Measurements from ENCODE around the gene TNS1.
A peak's percentile ranks its signal among the peaks of the same experiment; 100 is the strongest.

Gene TNS1

DNA sequence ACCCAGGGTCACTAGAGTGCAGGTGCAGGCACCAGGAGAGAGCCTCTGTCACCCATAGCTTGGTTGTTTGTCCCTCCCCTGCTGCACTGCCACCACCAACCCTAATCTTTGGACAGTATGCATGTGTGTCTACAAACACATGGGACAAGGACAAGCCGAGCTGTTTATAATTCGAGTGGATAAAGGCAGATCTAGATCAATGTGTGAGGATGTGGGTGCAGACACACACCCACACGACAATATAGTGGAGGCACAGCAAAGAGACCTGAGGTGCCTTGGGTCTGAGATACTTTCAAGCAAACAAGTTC is 199.2 kb downstream of the TNS1 start:
- FAIRE-seq (no peak), DNase-seq (ENCODE audit: insufficient read length, low spot score) (no peak)

DNA sequence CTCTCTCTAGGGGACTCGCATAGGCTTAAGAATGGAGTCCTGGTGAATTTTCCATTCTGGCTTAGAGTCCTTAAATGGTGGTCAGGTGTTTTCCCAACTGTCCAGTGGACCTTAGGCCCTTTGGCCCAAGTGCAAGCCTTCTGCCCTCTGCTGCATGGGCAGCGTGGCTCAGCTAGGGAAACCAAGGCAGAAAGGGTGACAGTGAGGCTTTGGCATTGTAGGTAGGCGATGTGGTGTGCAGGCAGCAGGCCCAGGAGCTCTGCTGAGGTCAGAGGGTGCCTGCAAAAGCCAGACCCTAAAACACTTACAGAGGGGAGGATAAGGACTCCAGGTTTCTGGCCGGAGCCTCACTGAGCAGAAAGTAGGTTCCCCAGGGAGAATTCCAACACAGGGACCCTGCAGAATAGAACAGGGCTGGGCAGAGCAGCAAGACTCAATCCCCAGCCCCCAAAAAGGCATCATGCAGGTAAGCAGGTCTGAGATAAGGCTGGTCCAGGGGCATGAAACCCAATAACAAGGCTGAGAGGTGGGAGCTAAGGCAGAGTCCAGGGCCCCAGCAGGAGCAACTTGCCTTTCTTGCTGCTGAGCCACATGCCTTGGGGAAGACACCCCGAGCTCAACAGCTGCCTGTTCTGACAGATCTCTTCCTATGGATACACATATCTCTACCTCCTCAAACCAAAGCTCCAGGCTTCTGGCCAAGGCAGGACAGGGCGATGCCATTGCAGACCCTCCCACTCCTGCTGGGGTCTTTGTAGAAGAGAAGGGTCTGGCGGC is 199.7 kb downstream of the TNS1 start:
- DNase-seq (ENCODE audit: insufficient read length, low spot score) (no peak), FAIRE-seq (no peak)

DNA sequence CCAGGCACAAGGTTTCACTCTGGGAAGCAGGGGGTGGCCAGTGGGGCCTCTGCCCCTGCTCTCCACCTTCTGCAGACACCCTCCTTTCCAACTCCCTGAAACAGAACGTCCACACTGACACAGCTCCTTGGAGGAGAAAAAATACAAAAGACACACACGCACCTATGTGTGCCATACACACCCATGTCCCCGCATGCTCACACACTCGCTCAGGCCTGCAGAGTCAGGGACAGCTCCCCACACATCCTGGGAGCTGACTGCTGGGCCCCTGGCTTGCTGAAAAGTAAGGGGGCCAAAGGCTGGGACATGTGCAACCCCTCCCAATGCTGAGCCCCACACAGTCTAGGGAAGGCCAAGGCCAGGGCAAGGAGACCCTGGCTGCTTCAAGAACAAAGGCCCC is 200.5 kb downstream of the TNS1 start:
- no peak for FAIRE-seq
- DNase-seq (ENCODE audit: insufficient read length, low spot score), result no peak

DNA sequence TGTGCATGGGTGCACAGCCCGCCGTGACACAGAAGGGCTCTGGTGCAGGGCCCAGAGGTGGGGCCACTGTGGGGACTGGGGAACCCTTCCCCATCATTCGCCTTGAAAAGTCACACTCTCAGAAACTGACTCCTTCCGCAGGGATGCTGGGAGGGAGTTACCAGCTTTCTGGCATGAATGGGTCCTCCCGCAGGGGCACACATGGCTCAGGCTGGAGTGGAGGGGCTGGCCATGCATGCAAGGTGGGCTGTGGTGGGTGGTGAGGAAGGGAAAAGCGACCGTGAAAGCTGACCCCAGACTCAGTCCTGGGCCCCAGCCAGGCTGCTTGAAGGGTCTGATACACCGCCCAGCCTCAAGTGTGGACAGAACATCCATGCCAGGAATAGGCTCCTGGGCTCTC is 201.1 kb downstream of the TNS1 start:
- no peak for DNase-seq (ENCODE audit: insufficient read length, low spot score)
- FAIRE-seq, result no peak

DNA sequence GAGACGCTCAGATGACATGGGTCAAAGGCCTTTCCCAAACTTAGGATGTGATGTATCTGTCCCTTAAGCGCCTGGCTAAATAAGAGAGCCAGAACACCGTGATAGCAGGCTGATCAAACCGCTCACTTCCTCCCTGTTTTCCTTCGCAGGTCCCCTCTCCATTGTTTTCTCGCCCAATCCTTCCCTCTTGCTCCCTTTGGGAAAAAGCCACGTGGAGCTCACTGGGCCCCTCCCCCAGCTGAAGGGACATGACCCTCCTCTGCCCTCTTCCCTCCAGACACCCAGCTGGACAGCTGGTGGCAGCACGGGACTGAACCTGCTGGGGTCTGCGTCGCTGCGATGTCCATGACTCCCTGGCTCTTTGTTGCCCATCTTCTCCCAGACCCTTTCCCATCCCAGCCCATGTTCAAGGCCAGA is 201.7 kb downstream of the TNS1 start:
- DNase-seq (ENCODE audit: insufficient read length, low spot score) (no peak), FAIRE-seq (no peak)

DNA sequence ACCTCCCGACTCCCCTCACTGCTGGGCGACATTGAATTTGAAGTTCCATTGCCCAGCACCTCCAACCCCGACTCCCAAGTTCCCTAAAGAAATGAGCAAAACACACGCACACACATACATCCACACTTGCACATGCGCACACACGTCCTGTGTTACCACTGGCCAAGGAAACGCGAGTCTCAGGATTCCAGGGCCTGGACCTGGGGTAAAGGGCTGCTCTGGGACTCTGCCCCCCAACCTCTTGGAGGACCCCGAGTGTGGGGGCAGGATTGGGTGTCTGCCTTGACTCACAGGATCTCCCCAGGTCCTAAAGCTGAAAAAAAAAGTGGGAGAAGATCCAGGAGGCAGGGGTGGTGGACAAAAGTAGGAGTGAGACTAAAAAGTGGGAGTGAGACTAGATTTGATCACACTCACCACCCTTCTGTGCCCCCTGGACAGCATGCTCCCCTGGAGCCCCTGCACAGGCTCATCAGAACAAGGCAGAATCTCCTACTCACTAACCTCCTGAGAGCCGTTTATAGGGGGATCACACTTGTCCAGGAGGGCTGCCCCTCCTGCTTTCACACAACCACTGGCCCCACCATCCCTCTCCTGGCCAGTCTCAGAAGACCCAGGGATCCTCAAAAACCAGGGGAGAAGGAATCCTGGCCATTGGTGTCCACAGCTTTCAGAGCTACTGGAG is 202.2 kb downstream of the TNS1 start:
- FAIRE-seq (no peak), DNase-seq (ENCODE audit: insufficient read length, low spot score) (no peak)

DNA sequence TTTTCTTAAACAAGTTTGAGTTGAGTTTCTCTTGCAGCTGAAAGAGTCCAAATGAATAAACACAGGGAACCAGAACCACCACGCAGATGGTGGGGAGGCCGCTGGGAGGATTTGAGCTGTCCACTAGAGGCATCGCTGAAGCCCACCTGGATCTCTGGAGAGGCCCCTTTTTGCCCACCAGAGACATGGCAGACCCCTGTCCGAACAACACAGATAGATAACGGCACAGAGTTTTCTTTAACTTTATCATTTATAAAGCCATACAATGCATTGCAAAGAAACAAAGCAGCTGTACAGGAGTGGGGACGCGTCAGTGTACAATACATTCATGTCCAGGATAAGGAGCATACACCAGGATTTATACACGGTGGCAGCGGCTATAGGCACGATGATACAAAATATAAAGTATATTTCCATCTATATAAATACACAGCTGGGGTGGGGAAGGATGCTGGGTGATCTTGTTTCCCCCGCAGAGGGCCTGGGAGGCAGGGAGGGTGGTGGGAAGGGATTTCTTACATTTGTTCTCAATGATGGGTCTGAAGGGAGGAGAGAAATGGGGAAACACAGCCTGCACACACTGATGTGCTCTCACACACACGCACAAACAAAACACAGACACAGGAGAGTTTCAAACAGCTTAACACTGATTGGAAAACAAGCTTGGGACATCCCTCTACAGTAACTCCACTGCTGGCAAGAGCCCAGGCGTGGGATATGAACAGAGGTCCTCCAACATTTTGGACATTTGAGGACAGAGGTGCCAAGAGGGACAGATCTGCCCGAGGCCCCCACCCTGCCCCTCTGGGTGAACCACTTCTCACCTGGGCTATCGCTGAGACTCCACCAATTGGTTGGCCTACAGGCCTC is 203.0 kb downstream of the TNS1 start:
- FAIRE-seq (no peak), DNase-seq (ENCODE audit: insufficient read length, low spot score) (no peak)

DNA sequence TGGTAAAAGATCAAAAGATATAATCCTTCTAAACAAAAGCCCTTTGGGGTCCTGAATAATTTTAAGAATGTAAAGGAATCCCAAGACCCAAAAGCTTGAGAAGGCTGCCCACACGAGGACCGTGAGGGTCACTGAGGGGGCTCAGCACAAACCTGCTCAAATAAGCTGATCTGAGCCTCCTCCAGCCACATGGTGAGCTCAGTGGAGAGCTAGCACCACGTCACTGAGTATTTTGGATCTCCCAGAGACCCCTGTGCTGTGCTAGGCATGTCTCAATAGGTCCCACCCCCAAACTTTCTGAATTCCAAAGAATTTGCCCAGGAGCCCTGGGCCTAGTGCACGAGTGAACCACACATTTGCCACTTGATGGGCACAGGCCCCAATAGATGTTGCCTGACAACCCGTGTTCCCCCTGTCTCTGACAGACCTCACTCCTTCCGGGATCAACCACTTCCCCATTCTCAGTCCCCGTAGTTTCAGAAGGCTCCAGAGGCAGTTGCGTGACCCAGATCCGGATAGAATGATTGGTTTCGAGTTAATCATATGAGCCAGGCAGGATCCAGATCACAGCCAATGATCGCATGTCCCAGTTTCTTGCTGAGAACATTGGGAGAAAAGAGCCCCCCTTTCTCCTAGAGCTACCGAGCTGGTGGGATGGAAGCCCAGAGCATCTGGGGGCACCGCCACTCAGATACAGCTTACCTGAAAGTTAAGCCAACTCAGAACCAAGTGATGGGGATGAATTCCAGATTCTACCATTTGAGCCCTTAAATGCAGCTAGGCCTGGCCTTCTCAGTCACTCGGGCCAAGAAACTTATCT is 203.8 kb downstream of the TNS1 start:
- FAIRE-seq (no peak), DNase-seq (ENCODE audit: insufficient read length, low spot score) (no peak)

DNA sequence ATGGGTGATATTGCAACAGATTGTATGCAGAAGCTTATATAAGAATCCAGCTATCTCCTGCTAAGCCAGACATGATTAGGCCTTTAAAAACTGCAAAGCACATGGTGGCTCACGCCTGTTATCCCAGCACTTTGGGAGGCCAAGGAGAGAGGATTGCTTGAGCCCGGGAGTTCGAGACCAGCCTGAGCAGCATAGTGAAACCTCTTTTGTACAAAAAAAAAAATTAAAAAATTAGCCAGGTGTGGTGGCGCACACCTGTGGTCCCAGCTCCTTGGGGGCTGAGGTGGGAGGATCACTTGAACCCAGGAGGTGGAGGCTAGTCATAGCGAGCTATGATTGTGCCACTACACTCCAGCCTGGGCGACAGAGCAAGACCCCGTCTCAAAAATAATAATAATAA is 204.6 kb downstream of the TNS1 start:
- no peak for DNase-seq (ENCODE audit: insufficient read length, low spot score)
- FAIRE-seq, result no peak

DNA sequence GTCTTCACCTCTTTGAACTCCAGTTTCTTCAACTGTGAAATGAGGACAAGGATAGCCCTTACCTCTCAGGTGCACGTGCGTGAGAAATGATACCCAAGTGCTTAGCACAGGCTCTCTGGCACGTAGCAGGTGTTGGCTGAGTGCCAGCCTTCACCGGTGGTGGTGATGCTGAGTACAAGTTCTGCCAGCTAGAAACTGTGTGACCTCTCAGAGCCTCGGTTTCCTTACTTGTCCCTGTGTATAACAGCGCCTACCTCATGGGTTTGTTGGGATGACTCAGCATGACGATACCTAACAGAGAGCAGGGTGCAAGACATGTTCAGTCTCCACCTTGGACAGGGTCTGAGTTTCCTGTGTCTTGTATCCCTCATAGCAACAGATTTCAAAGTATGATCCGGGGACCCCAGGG is 205.1 kb downstream of the TNS1 start:
- no peak for FAIRE-seq
- DNase-seq (ENCODE audit: insufficient read length, low spot score), result no peak

DNA sequence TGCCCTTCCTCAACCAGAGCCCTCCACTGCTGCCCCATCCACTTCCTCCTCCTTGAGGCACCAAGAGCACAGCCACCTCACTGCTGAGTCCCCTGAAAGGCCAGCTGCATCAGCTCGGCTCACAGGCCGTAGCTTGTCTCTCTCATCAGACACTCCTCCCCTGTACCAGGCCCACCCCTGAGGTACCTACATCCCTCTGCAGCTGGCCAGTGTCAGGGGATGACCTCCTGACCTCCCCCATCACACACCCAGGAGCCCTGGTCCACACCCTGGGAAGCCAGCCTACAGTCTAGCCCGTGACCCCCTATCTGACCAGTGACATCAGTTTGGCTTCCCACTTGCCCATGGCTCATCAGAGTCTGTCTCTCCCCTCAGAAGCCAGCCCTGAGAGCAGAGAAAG is 205.6 kb downstream of the TNS1 start:
- DNase-seq (ENCODE audit: insufficient read length, low spot score) (no peak), FAIRE-seq (no peak)

DNA sequence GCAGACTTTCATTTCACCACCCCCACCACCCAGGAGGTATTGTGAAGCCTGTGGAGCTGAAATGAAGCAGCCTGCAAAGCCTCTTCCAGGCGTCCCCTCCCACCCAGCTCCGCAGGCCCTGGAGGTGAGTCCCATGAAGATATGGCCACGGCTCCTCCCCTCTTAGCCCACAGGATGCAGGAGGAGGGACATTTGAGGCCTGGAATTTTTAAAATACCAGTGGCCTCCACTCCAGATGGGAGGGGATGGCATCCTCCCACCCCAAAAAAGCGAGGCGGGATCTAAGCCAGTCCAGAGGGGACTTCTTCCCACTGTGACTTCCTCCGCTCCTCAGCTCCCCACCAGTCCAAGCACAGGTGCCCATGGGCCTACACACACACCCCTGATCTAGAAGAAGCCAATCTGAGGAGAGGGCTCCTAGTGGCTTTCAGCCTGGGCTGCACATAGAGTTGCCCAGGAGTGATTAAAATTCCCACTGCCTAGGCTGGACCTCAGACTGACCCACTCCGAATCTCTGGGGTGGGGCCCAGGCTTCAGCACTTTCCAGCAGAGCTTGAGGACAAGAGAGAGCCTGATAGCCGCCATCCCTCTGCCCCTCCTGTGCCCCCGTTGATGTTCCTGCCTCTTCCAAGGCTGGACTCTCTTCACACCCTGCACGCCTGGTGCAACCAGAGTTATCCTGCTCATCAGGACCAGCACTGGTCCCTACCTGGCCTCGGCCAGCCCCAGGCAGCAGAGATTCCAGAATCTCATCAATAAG is 206.9 kb downstream of the TNS1 start:
- FAIRE-seq (no peak), DNase-seq (ENCODE audit: insufficient read length, low spot score) (no peak)

DNA sequence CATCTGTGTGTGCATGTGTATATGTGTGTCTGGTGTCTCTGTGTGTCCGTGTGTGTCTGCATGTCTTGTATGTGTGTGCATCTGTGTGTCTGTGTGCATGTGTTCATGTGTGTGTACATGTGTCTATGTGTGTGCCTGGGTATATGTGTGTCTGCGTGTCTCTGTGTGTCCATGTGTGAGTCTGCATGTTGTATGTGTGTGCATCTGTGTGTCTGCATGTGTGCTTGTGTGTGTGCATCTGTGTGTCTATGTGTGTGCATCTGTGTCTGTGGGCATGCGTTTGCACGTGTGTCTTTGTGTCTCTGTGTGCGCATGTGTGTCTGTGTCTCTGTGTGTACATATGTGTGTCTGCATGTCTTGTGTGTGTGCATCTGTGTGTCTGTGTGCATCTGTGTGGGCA is 207.7 kb downstream of the TNS1 start:
- DNase-seq (ENCODE audit: insufficient read length, low spot score) (no peak), FAIRE-seq (peak; percentile 97)

DNA sequence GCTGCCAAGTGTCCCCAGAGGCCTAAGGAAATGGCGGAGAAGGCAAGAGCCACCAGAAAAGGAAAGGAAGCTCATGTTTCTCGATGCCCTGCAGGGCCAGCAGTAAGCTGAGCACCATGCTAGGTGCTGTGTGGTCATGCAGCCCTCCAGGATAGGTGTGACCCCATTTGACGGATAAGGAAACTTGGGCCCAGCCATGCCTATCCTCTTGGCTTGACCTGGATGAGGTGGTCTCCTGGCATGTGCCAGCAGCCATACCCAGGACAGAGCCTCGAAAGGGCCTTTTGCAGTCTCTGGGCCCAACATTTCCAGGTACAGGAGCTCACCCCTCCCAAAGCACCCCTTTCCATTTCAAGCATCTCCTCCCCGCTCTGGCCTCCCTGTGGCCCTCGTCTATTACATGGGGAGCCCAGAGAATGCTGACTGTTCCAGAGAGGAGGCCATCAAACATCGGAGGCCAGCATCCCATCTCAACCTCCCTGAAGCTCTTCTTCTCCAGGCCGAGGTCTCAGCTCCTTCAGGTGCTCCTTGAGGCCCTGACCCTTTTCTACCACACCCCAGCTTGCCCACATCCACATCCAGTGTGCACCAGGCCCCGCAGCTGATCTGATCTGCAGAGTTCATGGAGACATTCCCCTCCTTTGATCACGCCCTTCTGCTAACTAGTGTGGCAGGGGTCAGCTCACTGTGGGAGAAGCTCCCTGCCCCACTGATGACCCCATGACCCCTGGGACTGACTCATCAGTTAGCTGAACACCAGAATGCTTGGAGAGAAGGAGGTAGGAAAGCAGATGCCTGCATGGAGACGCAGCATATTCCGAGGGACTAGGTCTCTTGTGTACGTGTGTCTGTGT is 208.4 kb downstream of the TNS1 start:
- DNase-seq (ENCODE audit: insufficient read length, low spot score) (no peak), FAIRE-seq (no peak)

DNA sequence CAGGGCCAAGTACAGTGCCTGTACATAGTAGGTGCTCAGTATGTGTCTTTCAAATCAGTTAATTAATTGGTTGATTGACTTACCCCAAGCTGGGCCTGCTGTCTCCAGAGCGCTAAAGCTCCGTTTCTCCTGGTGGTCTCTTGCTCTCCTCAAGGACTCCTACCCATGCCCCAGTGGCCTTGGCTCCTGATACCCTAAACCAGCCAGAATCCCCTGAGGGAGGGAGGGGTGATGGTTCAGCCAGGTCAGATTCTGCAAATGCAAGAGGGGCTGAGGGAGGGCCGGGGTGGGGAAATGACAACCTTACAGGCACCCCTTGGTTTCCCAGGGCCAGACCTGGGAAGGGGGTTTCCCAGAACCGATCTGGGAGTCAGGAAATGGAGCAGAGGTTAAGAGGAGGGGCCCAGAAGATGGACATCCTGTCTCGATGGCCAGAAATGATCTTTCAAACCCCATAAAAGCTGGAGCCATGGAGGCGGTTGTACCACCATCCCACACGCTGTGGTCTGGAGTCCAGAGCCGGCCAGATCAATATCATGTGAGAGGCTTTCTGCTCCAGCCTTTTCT is 209.1 kb downstream of the TNS1 start:
- no peak for FAIRE-seq
- DNase-seq (ENCODE audit: insufficient read length, low spot score), result no peak

DNA sequence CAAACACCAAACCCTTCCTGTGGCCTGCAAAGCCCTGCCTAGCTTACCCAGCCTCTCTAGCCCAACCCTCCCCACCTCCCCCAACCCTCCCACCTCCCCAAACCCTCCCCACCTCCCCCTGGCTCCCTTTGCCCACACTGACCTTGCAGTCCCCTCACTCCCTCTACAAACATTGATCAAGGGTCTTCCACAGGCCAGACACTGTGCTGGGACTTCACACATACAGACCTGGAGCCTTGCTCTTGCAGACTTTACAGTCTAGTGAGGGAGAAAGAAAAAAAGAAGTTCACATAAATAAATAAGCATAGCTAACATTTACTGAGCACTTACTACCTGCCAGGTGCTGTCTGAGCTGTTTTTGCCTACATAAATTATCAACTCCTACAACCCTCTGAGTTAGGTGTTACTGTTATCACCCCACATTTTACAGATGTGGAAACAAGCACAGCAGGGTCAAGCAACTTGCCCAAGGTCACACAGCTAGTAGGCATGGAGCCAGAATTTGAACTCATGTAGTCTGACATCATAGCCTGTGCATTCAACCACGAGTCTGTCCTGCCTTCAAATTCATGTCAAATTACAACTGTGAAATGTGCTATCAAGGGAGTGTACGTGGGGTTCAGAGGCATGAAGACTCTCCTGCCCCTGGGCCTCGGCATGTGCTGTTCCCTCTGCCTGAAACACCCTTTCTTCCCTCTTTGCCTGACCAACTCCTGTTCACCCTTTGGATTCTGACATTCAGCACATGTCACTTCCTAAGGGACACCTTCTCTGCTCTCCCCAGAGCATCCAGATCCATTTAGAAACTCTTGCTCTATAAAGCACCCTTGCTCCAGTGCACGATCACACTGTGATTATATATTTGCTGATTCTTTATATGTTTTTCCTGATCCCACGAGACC is 209.9 kb downstream of the TNS1 start:
- DNase-seq (ENCODE audit: insufficient read length, low spot score), result no peak
- FAIRE-seq, result peak; percentile 58

DNA sequence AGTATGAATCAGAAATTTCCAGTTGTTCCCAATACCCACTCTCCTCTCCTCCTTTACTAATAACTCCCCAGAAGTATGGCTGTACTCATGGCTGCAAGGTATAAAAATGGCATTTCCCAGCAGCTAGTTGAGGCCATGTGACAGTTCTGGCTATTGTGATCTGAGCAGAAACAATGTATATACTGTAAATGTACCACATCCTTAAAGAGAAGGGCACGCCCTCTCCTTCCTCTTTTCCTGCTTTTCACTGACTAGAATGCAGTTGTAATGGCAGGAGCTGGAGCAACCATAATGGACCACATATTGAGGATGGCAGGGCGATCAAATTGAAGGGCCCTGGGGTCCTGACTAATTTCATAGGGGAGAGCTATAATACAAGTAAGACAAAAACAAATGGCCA is 211.2 kb downstream of the TNS1 start:
- no peak for DNase-seq (ENCODE audit: insufficient read length, low spot score)
- FAIRE-seq, result no peak
